HK-2 (cell line): ENCODE measurements around the gene SLC1A3.

ENCODE experiments used
- DNase-seq: peaks from one replicate; pipeline ENCODE4 v3.0.0-alpha.2; 2018; ENCODE audit not compliant: unreplicated experiment

Gene SLC1A3

GRCh38 chr5:36655161-36655560, 48.8 kb downstream of the SLC1A3 start:
- no peak for DNase-seq

GRCh38 chr5:36656556-36656955, 50.1 kb downstream of the SLC1A3 start:
- no peak for DNase-seq

GRCh38 chr5:36657563-36657995, 51.2 kb downstream of the SLC1A3 start:
- peak; percentile 7 for DNase-seq

- no peak for DNase-seq
These were observed 51.8 kb downstream of the SLC1A3 start for GRCh38 chr5:36658038-36658756.

- DNase-seq: no peak
These were observed 53.0 kb downstream of the SLC1A3 start for GRCh38 chr5:36659411-36659810.

- no peak for DNase-seq
These were observed 54.1 kb downstream of the SLC1A3 start for GRCh38 chr5:36660397-36661049.

GRCh38 chr5:36661456-36662220, 55.2 kb downstream of the SLC1A3 start:
- no peak for DNase-seq

- DNase-seq: no peak
These were observed 56.0 kb downstream of the SLC1A3 start for GRCh38 chr5:36662291-36662851.

GRCh38 chr5:36664766-36665165, 58.4 kb downstream of the SLC1A3 start:
- DNase-seq: no peak

- DNase-seq: no peak
These were observed 59.2 kb downstream of the SLC1A3 start for GRCh38 chr5:36665628-36666027.

GRCh38 chr5:36666274-36666673, 59.9 kb downstream of the SLC1A3 start:
- no peak for DNase-seq

GRCh38 chr5:36666986-36667385, 60.6 kb downstream of the SLC1A3 start:
- DNase-seq: no peak

GRCh38 chr5:36667824-36668223, 61.4 kb downstream of the SLC1A3 start:
- DNase-seq: no peak

- no peak for DNase-seq
These were observed 62.7 kb downstream of the SLC1A3 start for GRCh38 chr5:36669015-36669651.

GRCh38 chr5:36670548-36670947, 64.1 kb downstream of the SLC1A3 start:
- DNase-seq: no peak

- DNase-seq: no peak
These were observed 68.9 kb downstream of the SLC1A3 start for GRCh38 chr5:36675282-36675681.

- no peak for DNase-seq
These were observed 73.0 kb downstream of the SLC1A3 start for GRCh38 chr5:36679221-36679989.

GRCh38 chr5:36680066-36680465, 73.7 kb downstream of the SLC1A3 start:
- DNase-seq: no peak

- no peak for DNase-seq
These were observed 75.3 kb downstream of the SLC1A3 start for GRCh38 chr5:36681711-36682110.

GRCh38 chr5:36682499-36682898, 76.1 kb downstream of the SLC1A3 start:
- no peak for DNase-seq

- DNase-seq: no peak
These were observed 77.5 kb downstream of the SLC1A3 start for GRCh38 chr5:36683821-36684434.
